Stimulated activated naive CD8-positive, alpha-beta T cell treated with anti-CD3 and anti-CD28 coated beads, Interleukin-15, Interleukin-2, amounts not matched to agents 100 U/mL and 50 U/mL, for 24 hours (primary cell): Measurements from ENCODE around the gene GNB5.
"Not testable (repeated sequence)": the region's sequence is repeated elsewhere in the genome, so short reads cannot be mapped to it uniquely, and the experiment has no call there.

Source experiments
- ATAC-seq: fragments of 150-1000 bp; cut with Tn5 transposase; one replicate; pipeline ENCODE4 v1.10.0; 2021
- DNase-seq: peaks from one replicate; pipeline ENCODE4 v3.0.0; 2021

Gene GNB5

DNA sequence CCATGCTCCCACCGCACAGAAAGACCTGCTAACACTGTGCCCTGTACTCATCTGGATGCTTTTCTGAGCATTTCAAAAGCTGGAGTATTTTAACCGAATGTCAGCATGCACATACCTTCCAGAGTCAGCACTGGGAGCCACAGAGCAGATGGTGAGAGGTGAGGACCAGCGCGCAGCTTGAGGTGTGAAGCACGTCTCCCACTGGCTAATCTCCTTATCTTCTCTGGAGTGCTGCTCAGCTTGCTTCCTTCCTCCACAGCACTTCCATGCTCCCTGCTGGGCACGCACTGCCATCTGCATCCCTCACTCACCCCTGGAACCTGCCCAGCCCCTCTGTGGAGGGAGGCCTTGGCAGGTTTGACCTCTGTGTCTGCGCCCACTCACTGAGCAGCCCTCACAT is at the start of gene GNB5:
Gene GNB5, minus strand, starts transcription at position 186 of the 400 bp plus-strand sequence. CDS start 6,716 bp downstream, outside the sequence.
- ATAC-seq (no peak), DNase-seq (no peak)

DNA sequence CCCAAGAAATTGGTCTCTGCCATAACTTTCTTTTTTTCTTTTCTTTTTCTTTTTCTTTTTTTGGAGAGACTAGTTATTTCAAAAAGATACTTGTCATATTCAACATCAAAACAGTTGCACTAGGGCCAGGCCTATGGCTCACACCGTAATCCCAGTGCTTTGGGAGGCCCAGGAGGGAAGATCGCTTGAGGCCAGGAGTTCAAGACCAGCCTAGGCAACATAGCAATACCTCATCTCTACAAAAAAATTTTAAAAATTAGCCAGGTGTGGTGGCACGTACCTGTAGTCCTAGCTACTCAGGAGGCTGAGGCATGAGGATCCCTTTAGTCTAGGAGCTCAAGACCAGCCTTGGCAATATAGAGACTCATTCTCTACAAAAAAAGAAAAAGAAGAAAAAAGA is 49.0 kb upstream of the GNB5 start:
- DNase-seq, result no peak

DNA sequence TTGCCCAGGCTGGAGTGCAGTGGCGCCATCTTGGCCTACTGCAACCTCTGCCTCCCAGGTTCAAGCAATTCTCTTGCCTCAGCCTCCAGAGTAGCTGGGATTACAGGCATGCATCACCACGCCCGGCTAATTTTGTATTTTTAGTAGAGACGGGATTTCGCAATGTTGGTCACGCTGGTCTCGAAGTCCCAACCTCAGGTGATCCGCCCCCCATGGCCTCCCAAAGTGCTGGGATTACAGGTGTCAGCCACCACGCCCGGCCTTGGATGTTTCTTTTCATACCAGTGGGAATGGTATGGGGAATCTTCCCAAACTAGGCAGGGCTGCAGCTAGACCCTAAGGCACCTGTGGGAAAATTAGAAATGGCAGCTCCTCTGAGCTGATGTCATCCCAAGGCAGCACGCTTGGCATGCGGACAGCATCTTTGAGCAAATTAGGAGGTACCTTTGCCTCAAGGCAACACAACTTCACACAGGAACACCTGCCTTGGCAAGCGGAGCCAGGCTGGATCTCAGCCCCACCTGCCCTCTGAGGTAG is 47.9 kb upstream of the GNB5 start:
- DNase-seq, ATAC-seq: not testable (repeated sequence)

More for the DNA sequence above, 49.0 kb upstream of the GNB5 start:
- ATAC-seq, result no peak

DNA sequence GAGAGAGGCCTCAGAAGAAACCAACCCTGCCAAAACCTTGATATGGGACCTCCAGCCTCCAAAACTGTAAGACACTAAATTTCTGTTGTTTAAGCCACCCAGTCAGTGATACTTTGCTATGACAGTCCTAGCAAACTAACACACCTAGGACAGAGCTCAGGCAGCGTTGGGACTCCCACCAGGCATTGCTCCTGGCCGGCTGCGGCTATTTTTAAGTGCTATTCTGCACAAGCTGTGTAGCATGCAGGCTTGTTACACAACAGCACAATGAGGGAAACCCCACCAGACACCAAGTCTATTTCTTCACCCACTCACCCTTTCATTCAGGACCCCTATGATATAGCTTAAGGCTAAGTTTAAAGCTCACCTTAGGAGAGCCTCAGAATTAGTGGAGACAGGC is 47.0 kb upstream of the GNB5 start:
- no peak for ATAC-seq
- DNase-seq, result no peak

DNA sequence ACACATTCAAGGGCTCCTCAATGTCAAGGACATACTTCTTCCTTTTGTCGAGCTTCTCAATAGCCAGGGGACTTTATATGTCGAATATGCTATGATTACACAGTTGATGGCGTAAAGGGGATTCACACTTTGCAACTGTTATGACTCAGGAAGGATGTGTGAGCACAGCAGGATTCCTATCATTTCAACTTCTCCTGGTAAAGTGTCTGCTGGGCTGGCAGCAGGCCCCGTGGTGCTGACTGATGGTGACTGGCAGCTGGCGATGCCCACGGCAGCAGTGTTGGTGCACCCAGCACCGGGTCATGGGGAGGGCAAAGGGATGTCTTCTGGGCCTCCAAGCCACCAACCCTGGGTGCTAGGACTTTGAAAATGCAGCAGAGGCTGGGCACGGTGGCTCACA is 44.8 kb upstream of the GNB5 start:
- peak; percentile 27 for ATAC-seq
- DNase-seq, result no peak

DNA sequence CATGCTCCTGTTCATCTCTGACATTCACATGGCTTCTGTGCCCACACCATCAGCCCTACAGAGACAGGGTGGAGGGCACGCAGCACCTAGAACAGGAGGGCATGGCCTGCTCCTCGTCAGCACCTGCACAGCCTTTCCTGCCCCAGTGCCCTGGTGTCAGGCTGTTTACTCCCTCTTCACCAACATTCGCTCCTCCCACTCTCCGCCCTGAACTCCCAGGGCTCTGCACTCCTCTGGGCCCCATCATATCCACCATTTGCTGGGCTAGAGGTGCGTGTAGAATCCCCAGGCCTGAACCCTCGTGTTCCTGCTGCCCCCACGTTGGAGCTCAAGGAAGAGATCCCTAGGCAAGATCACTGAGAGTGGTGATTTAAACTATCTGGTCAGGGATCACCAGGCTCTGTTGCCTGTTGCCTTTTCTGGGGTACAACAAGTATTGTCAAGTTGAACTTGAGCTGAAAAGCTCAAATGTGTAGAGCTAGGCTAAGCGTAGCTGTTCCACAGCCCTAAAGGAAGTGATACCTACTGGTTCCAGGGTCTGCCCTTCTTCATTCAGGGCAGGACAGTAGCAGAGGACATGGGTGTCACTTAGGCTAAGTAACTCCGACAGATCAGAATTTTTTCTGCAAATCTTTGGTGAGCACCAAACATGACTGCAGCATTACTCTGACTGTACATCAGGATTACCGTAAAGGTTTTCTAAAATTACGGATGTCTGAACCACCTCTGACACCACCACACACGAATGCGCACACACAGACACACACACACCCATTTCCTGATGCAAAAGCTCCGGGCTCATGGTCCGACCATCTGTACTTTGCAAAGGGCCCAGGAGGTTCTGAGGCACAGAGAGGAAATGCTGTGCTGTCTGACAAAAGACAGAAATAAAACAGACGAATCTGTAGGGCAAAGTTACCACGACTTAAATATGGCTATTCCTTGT is 43.7 kb upstream of the GNB5 start:
- ATAC-seq (peak; percentile 58), DNase-seq (peak; percentile 30)

DNA sequence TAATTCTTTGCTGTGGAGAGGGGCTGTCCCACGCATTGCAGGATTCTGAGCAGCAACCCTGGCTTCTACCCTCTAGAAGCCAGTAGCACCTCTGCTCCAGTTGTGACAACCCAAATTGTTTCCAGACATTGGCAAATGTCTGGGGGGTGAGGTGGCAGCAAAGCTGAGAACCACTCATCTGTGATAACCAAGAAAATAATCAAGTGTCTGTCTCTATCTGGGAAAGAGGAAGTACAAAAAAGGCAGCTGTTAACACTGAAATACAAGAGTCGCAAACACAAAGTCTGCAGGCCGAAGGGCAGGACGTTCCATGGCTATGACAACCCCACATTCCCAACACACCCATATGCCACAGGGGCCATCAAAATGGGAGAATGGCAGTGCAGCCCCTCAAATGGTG is 42.2 kb upstream of the GNB5 start:
- no peak for DNase-seq
- no peak for ATAC-seq

DNA sequence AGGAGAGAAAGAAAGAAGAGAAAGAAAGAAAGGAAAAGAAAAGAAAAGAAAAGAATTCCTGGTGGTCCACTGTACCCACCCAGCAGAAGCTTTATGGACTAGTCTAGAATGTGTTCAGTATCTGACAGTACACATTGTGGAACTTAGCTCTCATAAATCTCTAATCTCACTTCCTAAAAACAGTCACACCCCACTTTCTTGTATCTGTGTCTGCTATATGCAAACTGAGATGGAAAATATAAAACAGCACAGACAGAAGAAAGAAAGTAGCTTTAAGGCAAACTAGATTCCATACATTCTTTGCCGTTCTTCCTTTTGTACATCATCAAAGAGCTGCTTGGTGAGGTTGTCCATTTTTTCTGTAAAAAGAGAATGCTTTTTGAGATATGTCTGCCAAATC is 41.1 kb upstream of the GNB5 start:
- ATAC-seq, result peak; percentile 25
- DNase-seq, result no peak

DNA sequence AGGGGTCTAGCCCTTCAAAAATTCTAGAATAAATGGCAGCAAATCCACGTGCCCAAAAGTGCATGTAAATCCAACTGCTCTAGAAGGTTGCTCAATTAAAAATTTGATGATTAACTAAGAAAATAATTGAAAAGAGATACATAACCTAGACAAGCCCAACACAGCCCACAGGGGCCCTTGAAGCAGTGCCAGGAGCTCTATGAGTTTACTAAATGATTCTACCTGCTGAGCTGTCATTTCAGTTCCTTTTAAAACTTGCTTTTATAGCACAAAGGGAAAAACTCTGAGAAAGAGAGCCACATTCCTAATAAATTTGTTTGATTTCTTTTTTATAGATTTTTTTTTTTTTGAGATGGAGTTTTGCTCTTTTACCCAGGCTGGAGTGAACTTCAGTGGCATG is 38.9 kb upstream of the GNB5 start:
- DNase-seq (no peak), ATAC-seq (no peak)

DNA sequence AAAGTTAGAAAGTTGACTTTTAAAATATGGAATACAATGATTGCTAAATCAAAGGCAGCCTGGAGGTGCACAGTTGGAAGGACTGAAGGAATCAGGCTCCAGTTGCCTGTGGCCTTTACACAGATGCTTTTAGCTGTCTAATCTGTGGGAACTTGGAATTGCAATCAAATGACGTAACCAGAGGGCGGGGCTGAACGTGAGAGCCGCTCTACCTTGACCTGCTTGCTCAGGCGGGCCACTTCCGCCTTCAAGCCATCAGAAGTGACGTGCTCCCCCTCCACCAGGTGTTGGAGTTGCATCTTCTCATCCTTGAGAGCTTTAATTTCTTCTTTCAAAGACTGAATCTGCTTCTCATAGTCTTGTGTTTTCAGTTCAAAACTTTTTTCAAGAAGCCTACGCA is 37.7 kb upstream of the GNB5 start:
- ATAC-seq, result no peak
- peak; percentile 23 for DNase-seq

DNA sequence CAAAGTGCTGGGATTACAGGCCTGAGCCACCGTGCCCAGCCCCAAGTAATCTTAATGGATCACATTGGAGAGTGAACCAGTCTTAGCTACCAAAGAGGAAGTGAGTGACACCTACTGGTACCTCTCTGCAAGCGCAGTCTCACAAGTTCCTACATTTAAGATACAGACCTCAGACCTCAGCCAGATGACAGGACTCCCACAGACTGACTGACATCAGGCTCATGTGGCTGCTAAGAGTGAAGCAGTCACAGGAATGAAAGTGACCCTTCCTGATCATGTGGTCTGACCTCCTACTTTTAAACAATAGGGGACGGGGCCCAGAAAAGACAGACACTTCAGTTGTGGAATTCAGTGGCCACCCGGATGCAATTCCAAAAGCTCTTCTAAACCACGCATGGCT is 36.3 kb upstream of the GNB5 start:
- peak; percentile 96 for ATAC-seq

DNA sequence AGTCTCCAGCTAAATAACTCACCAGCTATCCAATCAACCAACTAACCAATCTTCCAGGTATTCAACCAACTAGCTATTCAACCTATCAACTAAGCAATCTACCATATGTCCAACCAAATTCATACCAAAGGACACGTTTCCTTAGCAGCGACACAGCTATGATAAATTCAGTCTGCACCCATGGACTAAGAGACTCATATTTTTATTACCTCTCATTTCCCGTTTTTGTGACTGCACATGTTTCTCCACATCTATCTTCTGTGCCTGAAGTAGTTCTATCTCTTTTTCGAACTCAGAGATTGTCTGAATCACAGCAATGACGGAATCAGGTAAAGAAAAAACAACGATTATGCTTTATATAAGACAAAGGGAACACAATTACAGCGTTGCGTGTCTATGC is 34.0 kb upstream of the GNB5 start:
- no peak for DNase-seq
- no peak for ATAC-seq

More for the DNA sequence above, 36.3 kb upstream of the GNB5 start:
- DNase-seq, result peak; percentile 62

DNA sequence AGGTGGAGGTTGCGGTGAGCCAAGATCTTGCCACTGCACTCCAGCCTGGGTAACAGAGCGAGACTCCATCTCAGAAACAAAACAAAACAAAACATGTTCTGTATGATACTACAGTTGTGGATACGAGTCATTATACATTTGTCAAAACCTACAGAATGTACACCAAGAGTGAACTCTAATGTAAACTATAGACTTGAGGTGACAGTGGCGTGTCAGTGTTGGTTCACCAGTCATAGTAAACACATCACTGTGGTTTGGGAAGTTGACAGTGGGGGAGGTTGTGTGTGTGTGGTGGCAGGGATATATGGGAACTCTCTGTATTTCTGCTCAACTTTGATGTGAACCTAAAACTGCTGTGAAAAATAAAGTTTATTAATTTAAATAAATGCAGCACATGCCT is 33.0 kb upstream of the GNB5 start:
- DNase-seq (no peak), ATAC-seq (no peak)

DNA sequence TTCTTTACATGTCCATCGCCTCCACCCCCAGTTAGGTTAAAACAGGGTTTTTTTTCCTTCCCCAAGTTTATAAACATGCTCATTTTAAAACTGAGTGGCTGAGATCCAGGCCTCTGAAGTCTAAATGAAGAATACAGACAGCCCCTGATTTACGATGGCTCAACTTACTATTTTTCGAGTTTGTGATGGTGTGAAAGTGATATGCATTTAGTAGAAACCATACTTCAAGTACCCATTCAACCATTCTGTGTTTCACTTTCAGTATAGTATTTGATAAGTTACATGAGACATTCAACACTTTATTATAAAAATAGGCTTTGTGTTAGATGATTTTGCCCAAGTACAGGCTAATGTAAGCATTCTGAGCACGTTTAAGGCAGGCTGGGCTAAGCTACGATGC is 30.5 kb upstream of the GNB5 start:
- DNase-seq (no peak), ATAC-seq (peak; percentile 37)

DNA sequence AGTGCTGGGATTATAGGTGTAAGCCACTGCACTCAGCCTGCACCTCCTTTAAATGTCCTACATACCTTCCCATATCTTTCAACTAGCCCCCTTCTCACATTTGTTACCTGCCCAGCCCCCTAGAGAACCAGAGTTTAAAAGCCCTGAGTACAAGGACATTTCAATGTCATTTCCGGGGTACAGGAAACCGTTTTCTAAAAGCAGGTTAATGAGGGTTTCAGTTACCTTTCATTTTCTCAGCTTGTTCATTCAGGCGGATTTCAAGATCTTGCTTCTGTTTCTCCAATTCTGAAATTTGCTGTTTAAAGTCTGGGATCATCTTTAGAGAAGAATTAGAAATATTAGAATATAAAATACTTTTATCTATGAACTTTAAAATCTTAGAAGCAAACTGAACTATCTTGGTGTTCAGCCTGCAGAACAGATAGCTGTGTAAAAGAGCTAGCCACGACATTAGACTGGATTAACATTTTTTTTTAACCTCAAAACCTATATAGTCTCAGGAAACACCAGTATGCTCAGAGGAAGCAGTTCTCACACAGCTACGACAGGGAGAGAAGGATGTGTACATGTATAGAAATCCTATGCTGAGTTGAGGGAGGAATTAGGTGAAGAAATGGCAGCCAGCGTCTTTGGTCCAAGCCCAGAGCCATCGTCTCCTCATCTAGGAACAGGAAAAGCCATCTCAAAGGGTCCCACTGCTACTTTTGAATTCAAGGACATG is 29.9 kb upstream of the GNB5 start:
- ATAC-seq, result no peak
- no peak for DNase-seq

DNA sequence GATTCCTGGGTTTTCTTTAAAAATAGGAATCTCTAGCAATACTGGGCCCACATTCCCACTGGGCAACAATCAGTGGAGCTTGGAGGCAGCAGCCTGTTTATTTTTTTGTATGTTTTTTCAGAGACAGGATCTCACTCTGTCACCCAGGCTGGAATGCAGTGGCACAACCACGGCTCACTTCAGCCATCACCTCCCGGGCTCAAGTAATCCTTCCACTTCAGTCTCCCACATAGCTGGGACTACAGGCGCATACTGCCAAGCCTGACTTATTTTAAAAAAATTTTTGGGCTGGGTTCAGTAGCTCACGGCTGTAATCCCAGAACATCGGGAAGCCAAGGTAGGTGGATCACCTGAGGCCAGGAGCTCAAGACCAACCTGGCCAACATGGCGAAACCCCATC is 29.1 kb upstream of the GNB5 start:
- DNase-seq (no peak), ATAC-seq (no peak)

DNA sequence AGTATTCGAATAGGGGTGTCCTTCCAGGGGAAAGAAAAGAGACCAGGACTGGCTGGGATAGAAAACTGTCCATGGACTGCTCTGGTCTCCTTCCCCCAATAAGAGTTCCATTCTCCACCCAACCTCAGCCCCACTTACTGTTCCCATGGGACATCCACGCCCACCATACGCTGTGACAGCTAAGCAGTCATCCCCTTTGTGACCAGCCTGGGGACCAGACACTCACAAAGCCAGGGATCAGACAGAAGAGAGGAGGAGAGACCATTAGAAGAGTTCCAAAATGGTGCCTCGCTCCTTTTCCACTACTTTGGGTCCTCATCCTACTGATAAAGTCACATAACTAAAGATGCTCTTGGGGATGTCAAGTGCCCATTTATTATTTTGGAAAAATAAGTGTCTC is 27.6 kb upstream of the GNB5 start:
- DNase-seq, result no peak
- ATAC-seq, result no peak

DNA sequence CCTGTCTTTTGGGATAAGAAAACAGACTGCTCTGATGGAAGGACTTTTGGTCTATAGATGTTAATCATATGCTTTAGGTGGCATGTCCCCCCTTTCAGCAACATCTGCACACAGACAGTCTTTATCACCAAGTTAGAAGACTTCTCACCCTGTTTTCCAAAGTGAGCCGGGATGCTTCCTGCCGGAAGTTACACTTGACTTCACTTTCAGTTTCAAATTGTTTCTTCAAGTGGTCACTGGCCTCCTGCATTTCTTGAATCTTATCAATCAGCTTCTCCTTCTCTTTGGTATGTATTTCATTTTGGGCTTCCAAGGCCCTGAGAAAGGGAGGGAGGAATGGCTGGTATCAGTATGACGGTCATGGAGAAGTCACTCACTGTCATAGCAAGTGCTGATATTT is 27.2 kb upstream of the GNB5 start:
- ATAC-seq (no peak), DNase-seq (no peak)

DNA sequence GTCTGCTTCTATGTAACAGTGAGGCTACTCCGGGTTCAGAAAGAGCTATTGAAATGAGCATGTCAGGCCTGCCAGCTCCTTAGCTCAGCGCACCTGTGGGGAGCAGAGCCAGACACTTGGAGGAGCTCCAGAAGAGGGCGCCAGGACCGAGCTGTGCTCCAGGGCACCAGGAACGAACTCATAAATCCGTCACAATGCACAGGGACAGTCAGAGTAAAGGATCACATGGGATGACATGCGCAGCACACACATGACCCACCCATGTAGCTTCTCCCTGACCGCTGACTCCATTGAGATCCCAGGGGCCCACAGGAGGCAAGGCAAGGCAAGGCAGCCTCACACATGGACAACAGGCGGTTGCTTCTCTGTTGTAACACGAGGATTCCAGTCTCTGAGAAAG is 26.0 kb upstream of the GNB5 start:
- ATAC-seq (no peak), DNase-seq (peak; percentile 24)

DNA sequence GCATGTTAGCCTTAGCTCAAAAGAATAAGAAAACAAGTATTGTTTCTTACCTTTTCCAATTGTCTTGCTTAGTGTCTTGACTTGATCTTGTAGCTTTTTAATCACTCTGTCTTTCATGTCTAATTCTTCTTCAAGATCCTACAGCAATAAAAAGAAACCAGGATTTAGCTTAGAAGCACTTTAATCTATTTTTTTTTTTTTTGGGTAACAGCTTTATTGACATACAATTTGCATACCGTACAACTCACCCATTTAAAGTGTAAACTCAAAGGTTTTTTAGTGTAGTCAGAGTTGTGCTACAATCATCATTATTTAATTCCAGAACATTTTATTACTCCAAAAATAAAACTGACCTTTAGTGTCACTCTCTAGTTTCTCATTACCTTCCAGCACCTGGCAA is 23.4 kb upstream of the GNB5 start:
- ATAC-seq (no peak), DNase-seq (no peak)

DNA sequence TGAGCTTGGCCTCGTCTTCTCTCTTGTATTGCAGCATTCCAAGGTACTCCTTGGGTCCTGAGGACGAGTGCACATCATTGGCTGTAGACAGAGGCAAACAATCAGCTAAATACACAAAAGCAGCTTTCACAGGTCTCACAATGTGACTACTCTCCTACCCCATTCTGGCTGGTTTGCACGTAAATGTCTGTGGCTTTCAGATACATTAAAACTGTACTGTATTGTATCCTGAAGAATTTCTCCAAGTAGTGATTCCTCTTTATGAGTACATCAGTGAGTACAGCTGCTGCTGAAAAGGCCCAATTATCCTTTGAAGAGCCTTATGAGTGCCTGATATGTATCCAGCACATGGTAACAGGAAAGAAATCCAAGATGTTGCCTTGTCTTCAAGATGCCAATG is 22.0 kb upstream of the GNB5 start:
- ATAC-seq (no peak), DNase-seq (no peak)

DNA sequence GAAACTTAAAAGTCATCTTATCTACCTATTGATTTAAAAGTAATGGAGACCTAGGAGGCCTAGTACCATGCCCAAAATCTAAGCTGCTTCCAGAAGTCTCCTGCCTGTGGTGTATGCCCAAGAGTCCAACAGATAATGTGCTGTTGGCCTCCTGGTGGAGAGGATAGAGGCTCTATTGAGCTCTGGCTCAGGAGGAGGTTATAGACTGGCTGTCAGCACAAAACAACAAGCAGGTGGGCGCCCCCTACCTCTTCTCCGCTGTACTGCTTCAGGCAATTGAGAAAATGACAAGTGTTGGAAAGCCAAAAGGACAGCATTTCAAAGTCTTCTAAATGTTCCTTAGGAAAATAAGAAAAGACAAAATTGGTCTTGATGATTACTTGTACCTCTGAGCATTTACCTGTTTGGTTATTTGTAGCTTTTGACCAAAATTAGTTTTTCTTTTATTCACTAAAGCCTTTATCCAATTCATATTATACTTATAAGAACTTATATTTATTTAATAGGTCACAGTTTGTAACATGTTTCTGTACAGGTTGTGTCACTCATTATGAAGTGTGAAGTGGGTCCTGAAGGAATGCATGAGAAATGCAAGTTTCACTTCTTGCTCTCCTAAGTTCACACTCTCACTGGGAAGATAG is 17.2 kb upstream of the GNB5 start:
- ATAC-seq (peak; percentile 92), DNase-seq (peak; percentile 78)

DNA sequence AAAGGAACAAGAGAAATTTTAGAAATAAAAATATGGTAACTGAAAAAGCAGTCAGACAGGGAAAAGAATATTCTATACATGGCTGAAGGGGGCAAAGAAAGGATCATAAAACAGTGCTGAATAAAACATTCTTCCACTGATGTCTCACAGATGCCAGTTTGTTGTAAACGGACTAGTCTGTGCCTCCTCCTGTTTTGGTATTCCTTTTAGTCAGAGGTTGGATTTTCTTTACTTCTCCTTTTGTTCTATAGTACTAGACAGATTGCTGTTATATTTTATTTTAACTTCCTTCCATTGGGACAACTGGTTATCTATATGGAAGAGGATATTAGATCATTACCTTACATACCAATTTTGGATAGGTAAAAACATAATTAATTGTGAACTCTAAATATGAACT is 16.0 kb upstream of the GNB5 start:
- DNase-seq (no peak), ATAC-seq (no peak)
